ENCODE data around the gene JAGN1. TPM values are rescaled to one million over a fixed set of nuclear protein-coding genes. Genes with fewer than 3 reads are reported as not detected.
"Not testable (repeated sequence)": the region's sequence is repeated elsewhere in the genome, so short reads cannot be mapped to it uniquely, and the experiment has no call there.

The JAGN1 gene
- total RNA-seq, 2 donors from 2014 or later = 20.7 to 25.6 TPM

DNA sequence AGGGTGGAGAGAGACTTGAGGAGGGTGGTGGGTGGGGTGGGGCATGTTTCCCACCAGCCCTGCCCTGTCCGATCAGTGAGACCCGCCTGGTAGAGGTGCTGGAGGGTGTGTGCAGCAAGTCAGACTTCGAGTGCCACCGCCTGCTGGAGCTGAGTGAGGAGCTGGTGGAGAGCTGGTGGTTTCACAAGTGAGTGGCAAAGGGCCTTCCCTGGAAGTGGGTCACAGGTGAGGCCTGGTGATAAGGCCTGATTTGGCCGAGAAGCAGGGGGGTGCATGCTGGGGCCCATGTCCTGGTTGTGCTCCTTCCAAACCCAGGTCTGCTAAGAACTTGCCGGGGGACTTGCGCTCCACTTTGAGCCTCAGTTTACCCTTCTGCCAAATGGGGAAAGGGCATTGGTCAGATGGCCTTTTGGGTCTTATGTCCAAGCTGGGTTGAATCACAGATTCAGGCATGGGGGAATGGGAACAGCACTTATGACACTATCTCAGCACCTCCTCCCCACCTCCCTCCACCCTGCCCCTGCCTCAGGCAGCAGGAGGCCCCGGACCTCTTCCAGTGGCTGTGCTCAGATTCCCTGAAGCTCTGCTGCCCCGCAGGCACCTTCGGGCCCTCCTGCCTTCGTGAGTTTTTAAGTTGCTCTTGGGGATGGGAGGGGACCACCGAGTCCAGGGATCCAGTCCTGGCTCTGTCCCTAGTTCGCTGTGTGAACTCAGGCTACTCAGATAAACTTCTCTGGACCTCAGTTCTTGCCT lies 47.3 kb downstream of the JAGN1 start:
- ATAC-seq = no peak
- intact Hi-C loops (cut with DNase I) = no loop called here
- no peak for DNase-seq

DNA sequence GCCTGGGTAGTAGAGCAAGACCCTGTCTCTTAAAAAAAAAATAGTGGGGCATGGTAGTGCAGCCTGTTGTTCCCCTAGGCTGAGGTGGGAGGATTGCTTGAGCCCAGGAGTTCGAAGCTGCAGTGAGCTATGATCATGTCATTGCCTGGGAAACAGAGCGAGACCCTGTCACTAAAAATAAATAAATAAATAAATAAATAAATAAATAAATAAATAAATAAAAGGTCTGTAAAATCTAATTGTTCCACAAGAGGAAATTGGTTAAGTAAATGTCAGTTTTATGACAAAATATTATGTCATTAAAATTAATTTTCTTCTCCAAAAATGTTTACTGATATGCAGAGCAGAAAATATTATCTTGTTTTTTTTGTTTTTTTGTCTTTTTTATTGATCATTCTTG lies 48.6 kb downstream of the JAGN1 start:
- ATAC-seq (no peak), DNase-seq (no peak)
- intact Hi-C loops (cut with DNase I) = no loop called here

DNA sequence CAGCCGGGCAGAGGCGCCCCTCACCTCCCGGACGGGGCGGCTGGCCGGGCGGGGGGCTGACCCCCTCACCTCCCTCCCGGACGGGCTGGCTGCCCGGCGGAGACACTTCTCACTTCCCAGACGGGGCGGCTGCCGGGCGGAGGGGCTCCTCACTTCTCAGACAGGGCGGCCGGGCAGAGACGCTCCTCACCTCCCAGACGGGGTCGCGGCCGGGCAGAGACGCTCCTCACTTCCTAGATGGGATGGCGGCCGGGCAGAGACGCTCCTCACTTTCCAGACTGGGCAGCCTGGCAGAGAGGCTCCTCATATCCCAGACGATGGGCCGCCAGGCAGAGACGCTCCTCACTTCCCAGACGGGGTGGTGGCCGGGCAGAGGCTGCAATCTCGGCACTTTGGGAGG lies 49.5 kb downstream of the JAGN1 start:
- ATAC-seq; DNase-seq; intact Hi-C loops (cut with DNase I): not testable (repeated sequence)

DNA sequence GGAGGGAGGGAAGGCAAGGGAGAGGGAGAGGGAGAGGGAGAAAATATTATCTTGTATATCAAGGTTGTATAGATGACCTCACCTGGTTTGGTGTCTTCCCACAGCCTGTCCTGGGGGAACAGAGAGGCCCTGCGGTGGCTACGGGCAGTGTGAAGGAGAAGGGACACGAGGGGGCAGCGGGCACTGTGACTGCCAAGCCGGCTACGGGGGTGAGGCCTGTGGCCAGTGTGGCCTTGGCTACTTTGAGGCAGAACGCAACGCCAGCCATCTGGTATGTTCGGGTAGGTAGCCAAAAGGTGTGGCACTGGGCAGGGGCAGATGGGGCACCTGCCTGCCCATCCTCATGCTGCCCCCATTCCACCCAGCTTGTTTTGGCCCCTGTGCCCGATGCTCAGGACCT lies 50.3 kb downstream of the JAGN1 start:
- DNase-seq = no peak
- ATAC-seq = no peak
- intact Hi-C loops (cut with DNase I) = no loop called here

DNA sequence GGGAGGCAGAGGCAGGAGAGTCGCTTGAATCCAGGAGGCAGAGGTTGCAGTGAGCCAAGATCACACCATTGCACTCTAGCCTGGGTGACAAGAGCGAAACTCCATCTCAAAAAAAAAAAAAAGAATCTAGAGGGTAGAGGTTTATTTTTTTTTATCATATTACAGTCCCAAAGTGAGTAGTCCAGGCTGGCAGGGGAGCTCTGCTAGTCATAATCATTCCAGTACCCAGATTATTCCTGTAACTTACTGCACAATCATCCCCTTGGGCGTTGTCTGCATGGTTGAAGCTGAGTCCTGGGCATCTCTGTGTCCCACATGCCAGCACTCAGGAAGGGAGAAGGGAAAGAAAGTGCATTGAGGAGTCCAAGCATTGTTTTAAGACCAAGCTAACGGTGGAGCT lies 51.8 kb downstream of the JAGN1 start:
- intact Hi-C loops (cut with DNase I) = no loop called here
- DNase-seq (no peak), ATAC-seq (no peak)

DNA sequence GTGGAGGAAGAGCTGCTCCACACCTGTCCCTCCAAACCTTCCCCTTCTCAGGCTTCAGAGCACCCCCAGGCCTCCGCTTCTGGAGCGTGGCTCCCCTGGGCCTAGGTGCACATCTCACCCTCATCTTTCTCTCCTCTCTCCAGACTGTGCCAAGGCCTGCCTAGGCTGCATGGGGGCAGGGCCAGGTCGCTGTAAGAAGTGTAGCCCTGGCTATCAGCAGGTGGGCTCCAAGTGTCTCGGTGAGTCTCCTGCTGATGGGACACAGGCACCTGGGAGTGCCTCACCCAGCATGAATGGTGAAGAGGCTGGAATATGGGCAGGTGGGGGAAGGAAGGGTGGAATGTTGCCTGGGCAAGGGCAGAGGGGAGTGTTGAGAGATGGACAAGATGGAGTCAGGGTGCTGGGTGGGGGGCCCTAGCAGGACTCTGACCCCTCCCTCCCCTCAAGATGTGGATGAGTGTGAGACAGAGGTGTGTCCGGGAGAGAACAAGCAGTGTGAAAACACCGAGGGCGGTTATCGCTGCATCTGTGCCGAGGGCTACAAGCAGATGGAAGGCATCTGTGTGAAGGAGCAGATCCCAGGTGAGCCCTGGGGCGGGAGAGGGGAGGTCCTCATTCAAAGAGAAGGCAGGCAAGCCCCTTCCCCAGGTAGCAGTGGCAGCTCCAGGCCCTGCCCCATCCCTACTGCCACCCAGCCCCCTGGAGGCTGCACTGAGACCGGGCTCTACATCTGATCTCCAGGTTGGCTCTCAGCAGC lies 52.7 kb downstream of the JAGN1 start:
- DNase-seq (no peak), ATAC-seq (no peak)
- intact Hi-C loops (cut with DNase I) = no loop called here

Other genes starting within 250 kb of the JAGN1 start
- 10 to 100 TPM; 32.0 to 47.1 TPM for gene MTMR14, start 241.1 kb upstream of the JAGN1 start, total RNA-seq
- under 1 TPM in 1 of 2 donors, not detected in 1; 0.10 TPM for gene CPNE9, start 186.8 kb upstream of the JAGN1 start, total RNA-seq
- 10 to 100 TPM; 10.2 to 14.6 TPM for gene BRPF1, start 158.9 kb upstream of the JAGN1 start, total RNA-seq
- gene OGG1, start 140.7 kb upstream of the JAGN1 start, total RNA-seq = 10 to 100 TPM; 11.8 to 12.6 TPM
- 10 to 100 TPM; 24.2 to 27.4 TPM for gene CAMK1, start 120.7 kb upstream of the JAGN1 start, total RNA-seq
- gene TADA3, start 98.1 kb upstream of the JAGN1 start, total RNA-seq = 10 to 100 TPM; 42.0 to 42.7 TPM
- 10 to 100 TPM; 80.8 to 96.2 TPM for gene ARPC4, start 97.5 kb upstream of the JAGN1 start, total RNA-seq
- 10 to 100 TPM; 15.4 to 20.4 TPM for gene TTLL3, start 80.3 kb upstream of the JAGN1 start, total RNA-seq
- gene RPUSD3, start 46.6 kb upstream of the JAGN1 start, total RNA-seq = 10 to 100 TPM; 26.2 to 36.3 TPM
- gene CIDEC, start 10.4 kb upstream of the JAGN1 start, total RNA-seq = 100 to 1,000 TPM in 1 of 2 donors, 10 to 100 TPM in 1; 63.3 to 127 TPM
- gene IL17RE, start 12.2 kb downstream of the JAGN1 start, total RNA-seq = 1 to 10 TPM; 1.8 to 2.2 TPM
- gene IL17RC, start 26.5 kb downstream of the JAGN1 start, total RNA-seq = 10 to 100 TPM; 33.2 to 34.6 TPM
- 10 to 100 TPM; 47.4 to 59.8 TPM for gene CRELD1, start 43.2 kb downstream of the JAGN1 start, total RNA-seq
- 1 to 10 TPM in 1 of 2 donors, under 1 TPM in 1; 0.97 to 1.4 TPM for gene PRRT3, start 61.8 kb downstream of the JAGN1 start, total RNA-seq
- gene EMC3, start 96.2 kb downstream of the JAGN1 start, total RNA-seq = 10 to 100 TPM; 80.0 to 86.7 TPM
- 1 to 10 TPM in 1 of 2 donors, under 1 TPM in 1; 0.71 to 1.8 TPM for gene FANCD2, start 135.8 kb downstream of the JAGN1 start, total RNA-seq
- not detected for gene FANCD2OS, start 217.6 kb downstream of the JAGN1 start, total RNA-seq
- 10 to 100 TPM; 84.8 to 95.0 TPM for gene BRK1, start 225.1 kb downstream of the JAGN1 start, total RNA-seq